HEK293T (cell line): ENCODE measurements around the gene CHRD.

Source experiments
- CTCF ChIA-PET: fragments of 350-600 bp; formaldehyde crosslinking; extraction: SDS; loops from one replicate; lab custom pipeline; 2021; ENCODE audit warnings: antibody characterized with exemption, inconsistent platforms; lab: Yijun Ruan, JAX
- POLR2A ChIA-PET: fragments of 350-600 bp; formaldehyde crosslinking; extraction: SDS; loops from one replicate; lab custom pipeline; 2020; ENCODE audit warnings: antibody characterized with exemption, inconsistent platforms; lab: Yijun Ruan, JAX
- DNase-seq: peaks from one replicate; pipeline ENCODE4 v3.0.0; 2012; ENCODE audit warnings: mixed read lengths; ENCODE audit errors: extremely low spot score
- ARNT ChIP-seq: fragments of 450-650 bp; IDR thresholded peaks from 2 replicates; pipeline ENCODE4 v1.6.1; 2017; ENCODE audit warnings: mild to moderate bottlenecking
- BHLHE40 ChIP-seq: fragments of 450-650 bp; IDR thresholded peaks from 2 replicates; pipeline ENCODE4 v1.6.1; 2016; ENCODE audit warnings: mild to moderate bottlenecking, moderate library complexity, borderline replicate concordance
- CTBP1 ChIP-seq: fragments of 450-650 bp; IDR thresholded peaks from 2 replicates; pipeline ENCODE4 v1.6.1; 2016; ENCODE audit warnings: borderline replicate concordance
- ELF4 ChIP-seq: fragments of 450-650 bp; IDR thresholded peaks from 2 replicates; pipeline ENCODE4 v1.6.1; 2017; ENCODE audit warnings: antibody characterized with exemption
- FOXA1 ChIP-seq: fragments of 450-650 bp; IDR thresholded peaks from 2 replicates; pipeline ENCODE4 v1.6.1; 2016; ENCODE audit warnings: mild to moderate bottlenecking
- FOXK2 ChIP-seq: fragments of 450-650 bp; IDR thresholded peaks from 2 replicates; pipeline ENCODE4 v1.6.1; 2016; ENCODE audit warnings: mild to moderate bottlenecking
- FOXM1 ChIP-seq: fragments of 450-650 bp; IDR thresholded peaks from 2 replicates; pipeline ENCODE4 v1.6.1; 2017; ENCODE audit warnings: mild to moderate bottlenecking, borderline replicate concordance
- HDGF ChIP-seq: fragments of 450-650 bp; IDR thresholded peaks from 2 replicates; pipeline ENCODE4 v1.6.1; 2017; ENCODE audit warnings: antibody characterized with exemption, borderline replicate concordance
- L3MBTL2 ChIP-seq: fragments of 450-650 bp; conservative IDR thresholded peaks from 2 replicates; pipeline ENCODE4 v1.6.1; 2016; ENCODE audit warnings: mild to moderate bottlenecking
- LEF1 ChIP-seq: fragments of 450-650 bp; IDR thresholded peaks from 2 replicates; pipeline ENCODE4 v1.6.1; 2017; ENCODE audit warnings: mild to moderate bottlenecking, borderline replicate concordance
- NFRKB ChIP-seq: fragments of 450-650 bp; IDR thresholded peaks from 2 replicates; pipeline ENCODE4 v1.6.1; 2016; ENCODE audit warnings: mild to moderate bottlenecking, moderate library complexity
- PKNOX1 ChIP-seq: fragments of 450-650 bp; IDR thresholded peaks from 2 replicates; pipeline ENCODE4 v1.6.1; 2016
- SP1 ChIP-seq: fragments of 450-650 bp; IDR thresholded peaks from 2 replicates; pipeline ENCODE4 v1.6.1; 2017
- SUZ12 ChIP-seq: fragments of 450-650 bp; IDR thresholded peaks from 2 replicates; pipeline ENCODE4 v1.6.1; 2016; ENCODE audit warnings: mild to moderate bottlenecking
- TARDBP ChIP-seq: fragments of 450-650 bp; IDR thresholded peaks from 2 replicates; pipeline ENCODE4 v1.6.1; 2016
- ZNF384 ChIP-seq: fragments of 450-650 bp; IDR thresholded peaks from 2 replicates; pipeline ENCODE4 v1.6.1; 2016

The CHRD gene

GRCh38 chr3:184359610-184360009, 20.2 kb upstream of the CHRD start:
- DNase-seq = no peak
- CTCF ChIA-PET = no interaction called here
- POLR2A ChIA-PET = no interaction called here
- TF ChIP-seq SP1 (no peak), ARNT (no peak), FOXA1 (no peak), SUZ12 (no peak), ZNF384 (no peak), ELF4 (no peak), LEF1 (no peak), NFRKB (no peak), L3MBTL2 (no peak)

- TF ChIP-seq ZNF384 (no peak), BHLHE40 (no peak), PKNOX1 (no peak), LEF1 (no peak), ELF4 (no peak), L3MBTL2 (no peak), FOXA1 (no peak), FOXK2 (no peak), ARNT (no peak)
- no peak for DNase-seq
- ChIA-PET CTCF (no interaction called here), POLR2A (interaction anchor here (0.9 to 1.7 kb wide), 2 partner anchors 61 to 186 kb away, joined by 3 to 4 read pairs; no protein-coding TSS in a partner anchor)
These were observed 19.6 kb upstream of the CHRD start for GRCh38 chr3:184360070-184360928.

- POLR2A ChIA-PET = interaction anchor here (0.8 to 2.7 kb wide), 5 partner anchors 13 to 185 kb away, joined by 3 to 9 read pairs (median 4); partner anchors contain the start of gene FAM131A
- DNase-seq = no peak
- no peak for TF ChIP-seq FOXK2
- TF ChIP-seq ZNF384 = no peak
- TF ChIP-seq ARNT = no peak
- TF ChIP-seq CTBP1 = no peak
- CTCF ChIA-PET = interaction anchor here (1.1 kb wide), 1 partner anchor 15 kb away, joined by 3 read pairs; no protein-coding TSS in a partner anchor
These were observed 18.8 kb upstream of the CHRD start for GRCh38 chr3:184360929-184361531.

GRCh38 chr3:184361532-184361931, 18.3 kb upstream of the CHRD start, which contains the start of the genes CLCN2 and POLR2H:
Gene CLCN2, minus strand, starts transcription at chr3:184361605. Its CDS starts 126 bp downstream, at chr3:184361479.
Gene POLR2H, plus strand, starts transcription at chr3:184361710. Its CDS starts 1,783 bp downstream, at chr3:184363493.
- DNase-seq = peak; percentile 50
- ChIA-PET CTCF (interaction anchor here (1.1 to 1.4 kb wide), 2 partner anchors 10 to 16 kb away, joined by 3 read pairs; no protein-coding TSS in a partner anchor), POLR2A (interaction anchor here (0.8 to 2.7 kb wide), 6 partner anchors 13 to 185 kb away, joined by 3 to 9 read pairs (median 4); partner anchors contain the start of genes CHRD and FAM131A)
- TF ChIP-seq NFRKB (no peak), FOXK2 (no peak), TARDBP (no peak), ARNT (no peak), SUZ12 (no peak), SP1 (no peak), ELF4 (no peak), LEF1 (no peak), FOXA1 (no peak), FOXM1 (no peak), PKNOX1 (no peak), L3MBTL2 (no peak), HDGF (no peak), CTBP1 (no peak), BHLHE40 (no peak), ZNF384 (no peak)

GRCh38 chr3:184361932-184362667, 17.8 kb upstream of the CHRD start:
- TF ChIP-seq ELF4 = no peak
- TF ChIP-seq PKNOX1 = no peak
- no peak for TF ChIP-seq HDGF
- no peak for TF ChIP-seq ZNF384
- TF ChIP-seq BHLHE40 = no peak
- no peak for TF ChIP-seq ARNT
- TF ChIP-seq LEF1 = no peak
- no peak for TF ChIP-seq FOXM1
- no peak for TF ChIP-seq SUZ12
- no peak for TF ChIP-seq FOXK2
- no peak for TF ChIP-seq SP1
- no peak for TF ChIP-seq L3MBTL2
- TF ChIP-seq TARDBP = no peak
- TF ChIP-seq NFRKB = no peak
- ChIA-PET CTCF (interaction anchor here (1.1 to 1.4 kb wide), 2 partner anchors 9 to 17 kb away, joined by 3 read pairs; no protein-coding TSS in a partner anchor), POLR2A (interaction anchor here (0.8 to 2.7 kb wide), 6 partner anchors 10 to 184 kb away, joined by 3 to 14 read pairs (median 6); partner anchors contain the start of genes CHRD and FAM131A)
- DNase-seq = peak; percentile 34
